Measurements from ENCODE around the gene SH3BP1. TPM values are rescaled to one million over a fixed set of nuclear protein-coding genes. Genes with fewer than 3 reads are reported as not detected.

Gene SH3BP1
- total and polyA plus RNA-seq, 2 of the 4 experiments (the other 2 are of a cell fraction): 8.8 to 33.3 TPM

DNA sequence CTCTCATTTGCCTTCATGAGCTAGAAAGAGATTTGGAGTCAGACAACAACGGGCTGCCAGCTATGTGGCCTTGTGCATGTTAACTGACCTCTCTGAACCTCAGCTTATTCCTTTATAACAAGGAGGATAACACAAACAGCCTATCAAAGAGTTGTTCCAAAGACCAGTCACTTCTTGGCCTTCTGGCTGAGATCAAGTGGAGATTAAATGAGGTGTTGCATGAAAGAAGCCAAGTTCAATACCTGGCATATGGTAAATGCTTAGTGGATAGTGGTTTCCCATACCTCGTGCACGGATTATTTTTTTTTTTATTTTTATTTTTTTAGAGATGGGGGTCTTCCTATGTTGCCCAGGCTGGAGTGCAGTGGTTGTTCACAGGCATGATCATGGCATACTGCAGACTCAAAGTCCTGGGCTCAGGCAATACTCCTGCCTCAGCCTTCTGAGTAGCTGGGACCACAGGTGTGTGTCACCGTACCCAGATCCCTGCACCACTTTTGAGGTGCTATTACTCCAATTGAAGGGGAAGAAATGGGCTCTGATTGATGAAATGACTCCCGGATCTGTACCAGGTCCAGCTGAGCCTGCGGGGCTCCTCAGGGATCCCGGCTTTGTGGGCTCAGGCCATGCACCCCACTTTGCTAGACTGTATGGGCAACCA lies 40.9 kb downstream of the SH3BP1 start:
- no peak overlapping the region for H3K18ac ChIP-seq (ENCODE audit: low read depth, low read length)
- H3K4ac ChIP-seq (ENCODE audit: low read depth, low read length): no peak overlapping the region
- H2AK5ac ChIP-seq (ENCODE audit: low read depth, low read length): no peak overlapping the region
- H3K27me3 ChIP-seq (ENCODE audit: control insufficient read depth, insufficient read depth, low read length): no peaks in the 10 kb centered on the region
- ChIA-PET POLR2A (ENCODE audit: unreplicated experiment) (interaction anchor here (1.0 to 2.1 kb wide), 4 partner anchors 22 to 125 kb away, joined by 4 to 15 read pairs (median 8); partner anchors contain the start of genes PDXP and SH3BP1), CTCF (interaction anchor here (0.6 to 2.0 kb wide), 4 partner anchors 13 to 886 kb away, joined by 3 to 24 read pairs (median 14); no protein-coding TSS in a partner anchor)
- H2AFZ ChIP-seq (replicated peaks; ENCODE audit: low read length, poor library complexity): peak overlapping the region; percentile 12
- peaks cover 28% of the 10 kb centered on the region for H3K36me3 ChIP-seq (ENCODE audit: control insufficient read depth, insufficient read depth, low read length)
- no peak overlapping the region for H2BK120ac ChIP-seq (ENCODE audit: low read depth, low read length)
- H2BK20ac ChIP-seq (ENCODE audit: low read depth, low read length): no peak overlapping the region
- intact Hi-C loops (cut with micrococcal nuclease): loop anchor here (5.0 kb wide), 1 partner anchor 112 kb away; no protein-coding TSS in a partner anchor
- H3K79me1 ChIP-seq (ENCODE audit: low read depth in 1 of 2, low read length in 2 of 2): peaks cover 8 to 39% of the 10 kb centered on the region in 2 experiments; a peak in 3 of 4 replicates
- peaks cover 63% of the 10 kb centered on the region for H4K20me1 ChIP-seq (ENCODE audit: insufficient read depth, low read length)
- H3K4me1 ChIP-seq (ENCODE audit: control insufficient read depth, insufficient read depth, low read length): peaks cover 16% of the 10 kb centered on the region
- H3K14ac ChIP-seq (replicated peaks; ENCODE audit: low read depth, low read length): no peak overlapping the region
- in situ Hi-C loops (cut with MboI; ENCODE audit: low sequenced_read_pairs): loop anchor here (5.0 kb wide), 1 partner anchor 33 kb away; no protein-coding TSS in a partner anchor
- ATAC-seq (ENCODE audit: low read depth): peak; percentile 1
- peak overlapping the region; percentile 80 for H2AK9ac ChIP-seq (replicated peaks; ENCODE audit: low read depth, low read length, poor library complexity)
- no peak overlapping the region for H3K56ac ChIP-seq (ENCODE audit: extremely low read depth, insufficient read depth, low read length)
- no peaks in the 10 kb centered on the region for H3K9me3 ChIP-seq (ENCODE audit: control insufficient read depth, insufficient read depth, low read length)
- H4K91ac ChIP-seq (ENCODE audit: insufficient read depth, low read depth, low read length): no peak overlapping the region
- no peak overlapping the region for H2BK15ac ChIP-seq (ENCODE audit: low read depth, low read length)
- H3K23ac ChIP-seq (ENCODE audit: low read depth, low read length): peak overlapping the region; percentile 10; the same call in 1 of the 2 replicates
- H3K27ac ChIP-seq (ENCODE audit: insufficient read depth, low read length): peak overlapping the region; percentile 8; the same call in 1 of the 2 replicates
- no TSS peak for BruUV-seq (replicated peaks)
- H3K9ac ChIP-seq (ENCODE audit: low read depth, low read length): no peak overlapping the region
- H3K4me3 ChIP-seq (ENCODE audit: insufficient read depth, low read depth, low read length): no peak overlapping the region
- dilution Hi-C loops (cut with HindIII; ENCODE audit: low sequenced_read_pairs, unreplicated experiment): no loop called here
- H4K5ac ChIP-seq (ENCODE audit: low read depth, low read length): no peak overlapping the region
- no peak overlapping the region for H3K4me2 ChIP-seq (ENCODE audit: low read depth, low read length)
- no peak for TF ChIP-seq MAZ (IDR thresholded peaks at IDR 0.05; ENCODE audit: borderline replicate concordance, low read depth, low read length)
- TF ChIP-seq, protein P1, sequence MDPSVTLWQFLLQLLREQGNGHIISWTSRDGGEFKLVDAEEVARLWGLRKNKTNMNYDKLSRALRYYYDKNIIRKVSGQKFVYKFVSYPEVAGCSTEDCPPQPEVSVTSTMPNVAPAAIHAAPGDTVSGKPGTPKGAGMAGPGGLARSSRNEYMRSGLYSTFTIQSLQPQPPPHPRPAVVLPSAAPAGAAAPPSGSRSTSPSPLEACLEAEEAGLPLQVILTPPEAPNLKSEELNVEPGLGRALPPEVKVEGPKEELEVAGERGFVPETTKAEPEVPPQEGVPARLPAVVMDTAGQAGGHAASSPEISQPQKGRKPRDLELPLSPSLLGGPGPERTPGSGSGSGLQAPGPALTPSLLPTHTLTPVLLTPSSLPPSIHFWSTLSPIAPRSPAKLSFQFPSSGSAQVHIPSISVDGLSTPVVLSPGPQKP (IDR thresholded peaks at IDR 0.05; ENCODE audit: borderline replicate concordance, low read depth, low read length): no peak
- no peak for TF ChIP-seq SMC3 (IDR thresholded peaks at IDR 0.05; ENCODE audit: low read depth, low read length)
- TF ChIP-seq POLR2A (IDR thresholded peaks at IDR 0.05; ENCODE audit: low read depth, low read length): peak; percentile 33; the same call in 1 of the 2 replicates
- TF ChIP-seq RCOR1 (IDR thresholded peaks at IDR 0.05; ENCODE audit: insufficient replicate concordance, low read length): no peak
- H3K9me1 ChIP-seq (ENCODE audit: insufficient read depth, low read length): no peaks in the 10 kb centered on the region
- H4K8ac ChIP-seq (ENCODE audit: low read depth in 2 of 2, low read length in 2 of 2): peak overlapping the region in 1 of 2 experiments; percentile 44; a peak in 1 of 4 replicates
- DNase-seq: peak; percentile 23
- WGBS, 2 experiments (ENCODE audit: extremely low coverage in 2 of 2, insufficient read length in 1 of 2): 53% methylated on average over 3 of the region's 7 CpGs; no CpG with 5 or more reads in 1 of the 2 experiments
- peak overlapping the region; percentile 3 for H2BK5ac ChIP-seq (ENCODE audit: low read depth, low read length, poor library complexity, severe bottlenecking)

Data from IMR-90 (cell line).